K562 (cell line): ENCODE data around the gene HDAC1. TPM values are rescaled to one million over a fixed set of nuclear protein-coding genes. Genes with fewer than 3 reads are reported as not detected.

ENCODE experiments used
- CBX1 ChIP-seq: sonication (generic); IDR thresholded peaks from 2 replicates; pipeline ENCODE4 v1.6.1; 2016; ENCODE audit warnings: antibody characterized with exemption, low read depth, mild to moderate bottlenecking
- CEBPZ ChIP-seq: fragments of 150-350 bp; IDR thresholded peaks from 2 replicates; pipeline ENCODE4 v1.6.1; 2014; ENCODE audit warnings: low read depth, mild to moderate bottlenecking, low read length, borderline replicate concordance
- CTCFL ChIP-seq: IDR thresholded peaks from 2 replicates; pipeline ENCODE4 v1.6.1; 2011; ENCODE audit warnings: borderline replicate concordance, low read depth, mild to moderate bottlenecking, moderate library complexity, low read length; ENCODE audit not compliant: insufficient read depth, poor library complexity, severe bottlenecking
- DIDO1 ChIP-seq: fragments of 450-650 bp; IDR thresholded peaks from 2 replicates; pipeline ENCODE4 v1.6.1; 2016; ENCODE audit warnings: low read depth, missing biosample characterization, missing genetic modification characterization
- E2F5 ChIP-seq: sonication (generic); formaldehyde crosslinking; IDR thresholded peaks from 2 replicates; pipeline ENCODE4 v1.8.0; 2022; ENCODE audit warnings: mild to moderate bottlenecking, missing genetic modification reagents
- GABPA ChIP-seq: fragments of 200-800 bp; sonication (Bioruptor generic); conservative IDR thresholded peaks from 2 replicates; pipeline ENCODE4 v1.6.1; 2016; ENCODE audit warnings: low read depth, missing genetic modification characterization, missing compliant biosample characterization
- HMG20B ChIP-seq: fragments of 250-450 bp; sonication (Bioruptor Pico); IDR thresholded peaks from 2 replicates; pipeline ENCODE4 v1.5.0; 2021; ENCODE audit warnings: mild to moderate bottlenecking
- HNRNPL ChIP-seq: fragments of 200-400 bp; formaldehyde crosslinking; IDR thresholded peaks from 2 replicates; pipeline ENCODE4 v1.6.1; 2017; ENCODE audit warnings: low read depth, mild to moderate bottlenecking, low read length
- ID3 ChIP-seq, 2 experiments: fragments of 250-450 bp in 1 of 2; fragments of 450-650 bp in 1 of 2; sonication (Bioruptor Pico) in 1 of 2; IDR thresholded peaks; 2 replicates each; pipeline versions ENCODE4 v1.6.1 to v1.8.0; 2016 to 2021; ENCODE audit warnings: mild to moderate bottlenecking in 2 of 2, moderate library complexity in 2 of 2, missing compliant biosample characterization in 1 of 2, missing genetic modification characterization in 1 of 2
- MEF2D ChIP-seq: conservative IDR thresholded peaks from 2 replicates; pipeline ENCODE4 v1.6.1; 2016; ENCODE audit warnings: low read depth, missing genetic modification characterization, missing compliant biosample characterization
- MYNN ChIP-seq, 2 experiments: sonication (generic); formaldehyde crosslinking in 1 of 2; IDR thresholded peaks; 2 replicates each; pipeline versions ENCODE4 v1.5.0 to v1.6.1; 2016 to 2020; ENCODE audit warnings: antibody characterized with exemption in 1 of 2, missing genetic modification reagents in 1 of 2
- NFATC3 ChIP-seq: fragments of 450-650 bp; IDR thresholded peaks from 2 replicates; pipeline ENCODE4 v1.6.1; 2017; ENCODE audit warnings: mild to moderate bottlenecking
- NONO ChIP-seq, 2 experiments: fragments of 200-400 bp in 1 of 2; fragments of 450-650 bp in 1 of 2; formaldehyde crosslinking in 1 of 2; IDR thresholded peaks; 2 replicates each; pipeline ENCODE4 v1.6.1; 2017; ENCODE audit warnings: low read depth in 2 of 2, mild to moderate bottlenecking in 2 of 2, moderate library complexity in 2 of 2, low read length in 1 of 2
- RFX1 ChIP-seq: fragments of 450-650 bp; IDR thresholded peaks from 2 replicates; pipeline ENCODE4 v1.6.1; 2016; ENCODE audit warnings: mild to moderate bottlenecking, moderate library complexity
- RFX5 ChIP-seq: IDR thresholded peaks from 2 replicates; pipeline ENCODE4 v1.6.1; 2011; ENCODE audit warnings: low read depth, mild to moderate bottlenecking, improper control_type of control experiment, low read length
- SMAD3 ChIP-seq: fragments of 450-650 bp; formaldehyde crosslinking; conservative IDR thresholded peaks from 2 replicates; pipeline ENCODE4 v1.4.0; 2020; ENCODE audit warnings: mild to moderate bottlenecking
- TAL1 ChIP-seq: fragments of 450-650 bp; IDR thresholded peaks from 2 replicates; pipeline ENCODE4 v1.6.1; 2016; ENCODE audit warnings: mild to moderate bottlenecking
- USF2 ChIP-seq: sonication (generic); formaldehyde crosslinking; IDR thresholded peaks from 2 replicates; pipeline ENCODE4 v1.5.0; 2020; ENCODE audit warnings: missing genetic modification reagents
- ZNF77 ChIP-seq: fragments of 250-450 bp; sonication (Bioruptor Pico); IDR thresholded peaks from 2 replicates; pipeline ENCODE4 v1.5.0; 2020
- polyA plus RNA-seq, 8 experiments: library from polyadenylated mRNA; depleted of rRNA in 4 of 8; stranded (reverse) in 5 of 8; unstranded in 3 of 8; fragments of >200 nt; fragmentation: Nextera tagmentation in 2 of 8; fragmentation: Illumina TruSeq in 1 of 8; extraction: Ambion mirVana in 2 of 8; extraction: Trizol in 1 of 8; gene quantifications; 2 replicates each; pipeline versions ENCODE4 v1.2.1 to v1.2.3, GENCODE V29; 2011 to 2014; ENCODE audit warnings: inconsistent platforms in 1 of 8, missing spikeins in 1 of 8
- total RNA-seq, 7 experiments: library from RNA; depleted of rRNA in 6 of 7; stranded (reverse); fragments of >200 nt in 6 of 7; fragmentation: Illumina TruSeq in 2 of 7; extraction: Trizol in 2 of 7; gene quantifications; 2 replicates each; pipeline versions ENCODE4 v1.2.1 to v1.2.3, GENCODE V29; 2011 to 2021; ENCODE audit warnings: low replicate concordance in 1 of 7

The HDAC1 gene
- total and polyA plus RNA-seq, 9 of the 15 experiments (the other 6 are each of a cell fraction or from before 2014, with no cell fraction given), result 169 to 384 (median 193) TPM

- TF ChIP-seq E2F5 (CRISPR knock-in tag), result no peak
- TF ChIP-seq NFATC3, result no peak
- TF ChIP-seq GABPA (tag), result peak; percentile 76
- peak; percentile 73 for TF ChIP-seq USF2 (CRISPR knock-in tag)
- no peak for TF ChIP-seq ZNF77 (CRISPR knock-in tag)
- TF ChIP-seq NONO (IDR thresholded peaks at IDR 0.05; ENCODE audit: low read depth in 2 of 2, low read length in 1 of 2), result peak; percentile 76 to 94
- no peak for TF ChIP-seq SMAD3
- TF ChIP-seq CBX1, result peak; percentile 56
- TF ChIP-seq MYNN (IDR thresholded peaks at IDR 0.05), result no peak
- no peak for TF ChIP-seq MYNN (CRISPR knock-in tag; IDR thresholded peaks at IDR 0.05)
- no peak for TF ChIP-seq HMG20B (CRISPR knock-in tag)
- TF ChIP-seq TAL1, result no peak
- no peak for TF ChIP-seq RFX1
- no peak for TF ChIP-seq ID3 (CRISPR knock-in tag; IDR thresholded peaks at IDR 0.05)
- peak; percentile 87 for TF ChIP-seq ID3 (tag; IDR thresholded peaks at IDR 0.05)
- no peak for TF ChIP-seq DIDO1 (tag)
- no peak for TF ChIP-seq CEBPZ
- TF ChIP-seq RFX5, result no peak
- TF ChIP-seq CTCFL, result peak; percentile 10
- TF ChIP-seq HNRNPL, result peak; percentile 82; the same call in 1 of the 2 replicates
- no peak for TF ChIP-seq MEF2D
Observed at GRCh38 chr1:32351399-32352238, 59.7 kb downstream of the HDAC1 start (continued).
